Measurements from ENCODE around the gene RABGGTA. TPM values are rescaled to one million over a fixed set of nuclear protein-coding genes. Genes with fewer than 3 reads are reported as not detected.

The RABGGTA gene
- polyA plus RNA-seq, 2 of the 4 experiments (the other 2 are of a cell fraction), result 18.6 to 21.9 TPM

DNA sequence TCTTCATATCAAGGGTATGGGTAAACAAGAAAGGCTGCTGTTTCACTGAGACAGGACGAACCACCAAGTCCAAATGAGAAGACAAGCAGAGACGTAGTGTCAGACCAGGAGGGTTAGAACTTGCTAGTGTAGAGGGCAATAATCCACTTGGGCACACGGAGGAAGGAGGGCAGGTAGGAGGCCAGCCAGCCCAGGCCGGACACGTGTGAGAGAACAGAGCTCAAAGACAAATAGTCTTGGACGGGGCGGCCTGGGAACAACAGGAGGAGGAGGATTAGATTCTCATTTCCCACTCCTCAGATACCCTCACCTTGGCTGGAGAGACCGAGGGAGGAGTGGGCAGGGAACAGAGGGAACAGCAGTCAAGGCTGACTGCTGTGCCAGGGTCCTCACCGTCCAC lies 19.3 kb upstream of the RABGGTA start:
- Histone ChIP-seq H3K27ac (no peak overlapping the region), H3K4me3 (no peak overlapping the region), H3K4me2 (no peak overlapping the region), H3K9me3 (no peaks in the 10 kb centered on the region), H3K4me1 (no peaks in the 10 kb centered on the region)
- DNase-seq (ENCODE audit: low read depth in 1 of 2, low spot score in 1 of 2), result no peak
- ChIA-PET CTCF (interaction anchor here (1.3 to 34.0 kb wide), 4 partner anchors 12 to 145 kb away, joined by 3 to 601 read pairs (median 236); partner anchors contain the start of genes CIDEB, DHRS1, LTB4R and LTB4R2), POLR2A (interaction anchor here (1.1 to 1.3 kb wide), 2 partner anchors 9 to 49 kb away, joined by 3 to 6 read pairs; partner anchors contain the start of genes DHRS1, NOP9 and TINF2)
- WGBS (ENCODE audit: missing lambda C conversion rate), result 76% methylated on average over 9 of the region's 9 CpGs
- no peak for FAIRE-seq
- no peak for ATAC-seq
- TF ChIP-seq ZFP36 (IDR thresholded peaks at IDR 0.05; ENCODE audit: borderline replicate concordance, partially characterized antibody) (no peak), NR3C1 (IDR thresholded peaks at IDR 0.05) (no peak), RFX5 (IDR thresholded peaks at IDR 0.05) (no peak), POLR2A (IDR thresholded peaks at IDR 0.05; ENCODE audit: low read length) (no peak), GATA3 (IDR thresholded peaks at IDR 0.05; ENCODE audit: borderline replicate concordance) (no peak), FOSB (CRISPR knock-in tag; IDR thresholded peaks at IDR 0.05) (no peak)
- TF ChIP-seq, protein P1, sequence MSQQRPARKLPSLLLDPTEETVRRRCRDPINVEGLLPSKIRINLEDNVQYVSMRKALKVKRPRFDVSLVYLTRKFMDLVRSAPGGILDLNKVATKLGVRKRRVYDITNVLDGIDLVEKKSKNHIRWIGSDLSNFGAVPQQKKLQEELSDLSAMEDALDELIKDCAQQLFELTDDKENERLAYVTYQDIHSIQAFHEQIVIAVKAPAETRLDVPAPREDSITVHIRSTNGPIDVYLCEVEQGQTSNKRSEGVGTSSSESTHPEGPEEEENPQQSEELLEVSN (IDR thresholded peaks at IDR 0.05; ENCODE audit: borderline replicate concordance, low read depth), result no peak

DNA sequence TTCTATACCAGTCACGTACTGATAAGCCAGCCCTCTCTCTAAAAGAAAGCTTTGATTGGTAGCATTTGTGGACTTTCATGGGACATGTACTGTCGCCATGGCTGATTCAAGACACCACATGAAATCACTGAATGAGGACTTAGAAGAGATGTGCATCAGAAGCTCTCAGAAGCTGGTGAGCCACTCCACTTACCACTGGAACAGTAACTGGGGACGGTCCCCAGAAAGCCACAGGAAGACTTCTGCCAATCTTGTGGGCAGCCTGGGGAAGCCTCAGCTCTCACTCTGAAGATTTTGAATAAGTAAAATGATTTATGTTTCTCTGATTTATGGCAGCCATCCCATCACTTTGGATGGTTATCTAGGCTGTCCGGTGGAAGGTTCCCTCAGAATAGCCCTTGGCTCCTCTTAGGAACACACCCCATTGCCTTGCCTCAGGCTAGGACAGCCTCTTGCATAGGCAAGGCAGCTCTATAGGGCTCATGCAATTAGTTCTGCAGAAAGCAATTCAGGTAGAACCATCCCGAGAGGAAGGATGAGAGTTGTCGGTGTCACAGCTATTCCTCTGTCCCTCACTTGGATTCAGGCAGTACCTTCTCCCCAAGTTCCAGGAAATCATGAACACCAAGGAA lies 18.4 kb upstream of the RABGGTA start:
- no peak overlapping the region for H3K4me2 ChIP-seq
- ATAC-seq, result no peak
- H3K4me3 ChIP-seq, result no peak overlapping the region
- H3K4me1 ChIP-seq, result no peaks in the 10 kb centered on the region
- no peaks in the 10 kb centered on the region for H3K9me3 ChIP-seq
- DNase-seq (ENCODE audit: low read depth in 1 of 2, low spot score in 1 of 2), result no peak
- TF ChIP-seq POLR2AphosphoS2 (conservative IDR thresholded peaks at IDR 0.05; ENCODE audit: low read length), result no peak
- TF ChIP-seq TFCP2L1 (CRISPR knock-in tag; IDR thresholded peaks at IDR 0.05), result no peak
- TF ChIP-seq, protein P2, sequence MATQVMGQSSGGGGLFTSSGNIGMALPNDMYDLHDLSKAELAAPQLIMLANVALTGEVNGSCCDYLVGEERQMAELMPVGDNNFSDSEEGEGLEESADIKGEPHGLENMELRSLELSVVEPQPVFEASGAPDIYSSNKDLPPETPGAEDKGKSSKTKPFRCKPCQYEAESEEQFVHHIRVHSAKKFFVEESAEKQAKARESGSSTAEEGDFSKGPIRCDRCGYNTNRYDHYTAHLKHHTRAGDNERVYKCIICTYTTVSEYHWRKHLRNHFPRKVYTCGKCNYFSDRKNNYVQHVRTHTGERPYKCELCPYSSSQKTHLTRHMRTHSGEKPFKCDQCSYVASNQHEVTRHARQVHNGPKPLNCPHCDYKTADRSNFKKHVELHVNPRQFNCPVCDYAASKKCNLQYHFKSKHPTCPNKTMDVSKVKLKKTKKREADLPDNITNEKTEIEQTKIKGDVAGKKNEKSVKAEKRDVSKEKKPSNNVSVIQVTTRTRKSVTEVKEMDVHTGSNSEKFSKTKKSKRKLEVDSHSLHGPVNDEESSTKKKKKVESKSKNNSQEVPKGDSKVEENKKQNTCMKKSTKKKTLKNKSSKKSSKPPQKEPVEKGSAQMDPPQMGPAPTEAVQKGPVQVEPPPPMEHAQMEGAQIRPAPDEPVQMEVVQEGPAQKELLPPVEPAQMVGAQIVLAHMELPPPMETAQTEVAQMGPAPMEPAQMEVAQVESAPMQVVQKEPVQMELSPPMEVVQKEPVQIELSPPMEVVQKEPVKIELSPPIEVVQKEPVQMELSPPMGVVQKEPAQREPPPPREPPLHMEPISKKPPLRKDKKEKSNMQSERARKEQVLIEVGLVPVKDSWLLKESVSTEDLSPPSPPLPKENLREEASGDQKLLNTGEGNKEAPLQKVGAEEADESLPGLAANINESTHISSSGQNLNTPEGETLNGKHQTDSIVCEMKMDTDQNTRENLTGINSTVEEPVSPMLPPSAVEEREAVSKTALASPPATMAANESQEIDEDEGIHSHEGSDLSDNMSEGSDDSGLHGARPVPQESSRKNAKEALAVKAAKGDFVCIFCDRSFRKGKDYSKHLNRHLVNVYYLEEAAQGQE (IDR thresholded peaks at IDR 0.05), result no peak
- no peak for TF ChIP-seq CBX2 (IDR thresholded peaks at IDR 0.05; ENCODE audit: borderline replicate concordance, low read depth)
- no peak for TF ChIP-seq FOSB (CRISPR knock-in tag; IDR thresholded peaks at IDR 0.05)
- TF ChIP-seq TP53 (CRISPR knock-in tag; IDR thresholded peaks at IDR 0.05), result no peak
- no peak for TF ChIP-seq CHD4 (IDR thresholded peaks at IDR 0.05; ENCODE audit: borderline replicate concordance)
- no peak for TF ChIP-seq EP300 (IDR thresholded peaks at IDR 0.05)
- TF ChIP-seq GATA3 (IDR thresholded peaks at IDR 0.05; ENCODE audit: borderline replicate concordance), result no peak
- no peak for TF ChIP-seq JUN (IDR thresholded peaks at IDR 0.05)
- no peak for TF ChIP-seq FOXS1 (CRISPR knock-in tag; IDR thresholded peaks at IDR 0.05)
- TF ChIP-seq HDAC2 (IDR thresholded peaks at IDR 0.05), result no peak
- H3K27ac ChIP-seq, result no peak overlapping the region
- no peak for FAIRE-seq
- ChIA-PET POLR2A (interaction anchor here (1.3 kb wide), 1 partner anchor 10 kb away, joined by 6 read pairs; the partner anchor contains the start of genes DHRS1 and NOP9), CTCF (interaction anchor here (0.6 to 34.0 kb wide), 7 partner anchors 12 to 146 kb away, joined by 3 to 601 read pairs (median 3); partner anchors contain the start of genes CIDEB, DHRS1, IRF9 and LTB4R)
- WGBS (ENCODE audit: missing lambda C conversion rate), result 80% methylated on average over 6 of the region's 6 CpGs

DNA sequence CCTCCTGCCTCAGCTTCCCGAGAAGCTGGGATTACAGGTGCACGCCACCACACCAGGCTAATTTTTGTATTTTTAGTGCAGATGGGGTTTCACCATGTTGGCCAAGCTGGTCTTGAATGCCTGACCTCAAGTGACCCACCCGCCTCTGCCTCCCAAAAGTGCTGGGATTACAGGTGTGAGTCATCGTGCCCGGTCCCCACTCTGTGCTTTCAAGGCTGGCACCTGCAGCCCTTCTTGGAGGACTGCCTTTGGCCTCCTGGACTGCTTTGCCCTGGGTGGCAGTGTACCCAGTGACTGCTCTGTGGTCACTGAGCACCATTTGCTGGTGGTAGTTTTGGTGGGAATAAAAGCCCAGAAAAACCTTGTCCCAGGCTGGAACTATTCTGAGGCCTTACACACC lies 15.6 kb upstream of the RABGGTA start:
- TF ChIP-seq, protein P3, sequence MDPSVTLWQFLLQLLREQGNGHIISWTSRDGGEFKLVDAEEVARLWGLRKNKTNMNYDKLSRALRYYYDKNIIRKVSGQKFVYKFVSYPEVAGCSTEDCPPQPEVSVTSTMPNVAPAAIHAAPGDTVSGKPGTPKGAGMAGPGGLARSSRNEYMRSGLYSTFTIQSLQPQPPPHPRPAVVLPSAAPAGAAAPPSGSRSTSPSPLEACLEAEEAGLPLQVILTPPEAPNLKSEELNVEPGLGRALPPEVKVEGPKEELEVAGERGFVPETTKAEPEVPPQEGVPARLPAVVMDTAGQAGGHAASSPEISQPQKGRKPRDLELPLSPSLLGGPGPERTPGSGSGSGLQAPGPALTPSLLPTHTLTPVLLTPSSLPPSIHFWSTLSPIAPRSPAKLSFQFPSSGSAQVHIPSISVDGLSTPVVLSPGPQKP (IDR thresholded peaks at IDR 0.05; ENCODE audit: low read depth, low read length), result no peak
- TF ChIP-seq EP300 (IDR thresholded peaks at IDR 0.05) (no peak), CEBPB (IDR thresholded peaks at IDR 0.05) (no peak), BHLHE40 (IDR thresholded peaks at IDR 0.05; ENCODE audit: low read depth, low read length) (no peak), KDM5A (IDR thresholded peaks at IDR 0.05) (no peak), GATA3 (IDR thresholded peaks at IDR 0.05; ENCODE audit: borderline replicate concordance) (no peak), CHD4 (IDR thresholded peaks at IDR 0.05; ENCODE audit: borderline replicate concordance) (no peak), HDAC2 (IDR thresholded peaks at IDR 0.05) (no peak), EHMT2 (IDR thresholded peaks at IDR 0.05; ENCODE audit: low read depth) (no peak), HOXB5 (CRISPR knock-in tag; IDR thresholded peaks at IDR 0.05) (no peak), POLR2A (IDR thresholded peaks at IDR 0.05; ENCODE audit: low read length) (no peak), ESRRA (IDR thresholded peaks at IDR 0.05; ENCODE audit: borderline replicate concordance, low read length) (no peak), KDM1A (IDR thresholded peaks at IDR 0.05; ENCODE audit: low read depth) (no peak), TP53 (CRISPR knock-in tag; IDR thresholded peaks at IDR 0.05) (no peak), FOSB (CRISPR knock-in tag; IDR thresholded peaks at IDR 0.05) (no peak), RFX5 (IDR thresholded peaks at IDR 0.05) (no peak), NR3C1 (IDR thresholded peaks at IDR 0.05) (no peak)
- TF ChIP-seq, protein P4, sequence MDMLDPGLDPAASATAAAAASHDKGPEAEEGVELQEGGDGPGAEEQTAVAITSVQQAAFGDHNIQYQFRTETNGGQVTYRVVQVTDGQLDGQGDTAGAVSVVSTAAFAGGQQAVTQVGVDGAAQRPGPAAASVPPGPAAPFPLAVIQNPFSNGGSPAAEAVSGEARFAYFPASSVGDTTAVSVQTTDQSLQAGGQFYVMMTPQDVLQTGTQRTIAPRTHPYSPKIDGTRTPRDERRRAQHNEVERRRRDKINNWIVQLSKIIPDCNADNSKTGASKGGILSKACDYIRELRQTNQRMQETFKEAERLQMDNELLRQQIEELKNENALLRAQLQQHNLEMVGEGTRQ (IDR thresholded peaks at IDR 0.05), result no peak
- TF ChIP-seq, protein P1 (IDR thresholded peaks at IDR 0.05; ENCODE audit: borderline replicate concordance, low read depth), result no peak
- no peaks in the 10 kb centered on the region for H3K9me3 ChIP-seq
- WGBS (ENCODE audit: missing lambda C conversion rate), result 87% methylated on average over 5 of the region's 5 CpGs
- ATAC-seq (no peak), DNase-seq (ENCODE audit: low read depth in 1 of 2, low spot score in 1 of 2) (no peak), FAIRE-seq (no peak)
- CTCF ChIA-PET, result interaction anchor here (1.1 to 34.0 kb wide), 3 partner anchors 16 to 44 kb away, joined by 3 to 469 read pairs (median 6); partner anchors contain the start of genes CIDEB, DHRS1, LTB4R and LTB4R2
- POLR2A ChIA-PET, result no interaction called here
- H3K27ac ChIP-seq, result no peak overlapping the region
- no peak overlapping the region for H3K4me2 ChIP-seq
- H3K4me3 ChIP-seq, result no peak overlapping the region
- H3K4me1 ChIP-seq, result no peaks in the 10 kb centered on the region
